K562 (cell line): ENCODE results near the gene CDKN2B-AS1. TPM values are rescaled to one million over a fixed set of nuclear protein-coding genes. Genes with fewer than 3 reads are reported as not detected.

Source experiments
- ATAC-seq: fragments of 200-7000 bp; cut with Tn5 transposase; 3 replicates; pipeline ENCODE4 v1.9.1; 2020; ENCODE audit warnings: moderate library complexity
- BruUV-seq: library from RNA; stranded (reverse); fragments of 400-500 nt; replicated peaks from 2 replicates; lab custom pipeline; 2021; lab: Mats Ljungman, UMichigan
- CTCF ChIA-PET: fragments of 300-600 bp; formaldehyde crosslinking; extraction: SDS; loops from one replicate; lab custom pipeline; 2021; ENCODE audit warnings: low intra/inter-chr PET ratio; lab: Yijun Ruan, JAX
- POLR2A ChIA-PET: fragments of 300-600, 350-650 bp; sonication (Branson Sonifier 250); formaldehyde crosslinking; extraction: SDS; loops from one replicate; lab custom pipeline; 2021; ENCODE audit warnings: antibody characterized with exemption, inconsistent platforms; lab: Yijun Ruan, JAX
- DNase-seq, 4 experiments: peaks; one replicate each; pipeline versions ENCODE4 v3.0.0 to v3.0.0-alpha.2; 2011 to 2018; ENCODE audit warnings: low spot score in 3 of 4, mixed read lengths in 3 of 4; ENCODE audit errors: extremely low read depth in 1 of 4
- FAIRE-seq: peaks from 2 replicates; lab custom pipeline; 2011; peaks lifted over from hg19 to GRCh38; lab: Jason Lieb, UNC
- H2AFZ ChIP-seq: 2 replicates; pipeline ENCODE4 v1.6.0; 2011; ENCODE audit warnings: low read depth, low read length, control low read depth, inconsistent platforms
- H3K27ac ChIP-seq: fragments of 200-600 bp; 3 replicates; pipeline ENCODE4 v1.8.0; 2011; ENCODE audit warnings: low read depth, mild to moderate bottlenecking, control low read depth, inconsistent platforms, low read length, moderate library complexity, mixed read lengths; ENCODE audit errors: extremely low read depth
- H3K27me3 ChIP-seq, 2 experiments: fragments of 300-600 bp in 1 of 2; 2 replicates in 1 of 2; 3 replicates in 1 of 2; pipeline versions ENCODE4 v1.6.0 to v1.8.0; 2011; ENCODE audit warnings: inconsistent platforms in 2 of 2, low read length in 2 of 2, mild to moderate bottlenecking in 1 of 2, mixed read lengths in 1 of 2, moderate library complexity in 1 of 2; ENCODE audit not compliant: control insufficient read depth in 2 of 2, insufficient read depth in 2 of 2
- H3K36me3 ChIP-seq: fragments of 300-600 bp; 3 replicates; pipeline ENCODE4 v1.8.0; 2011; ENCODE audit warnings: mild to moderate bottlenecking, low read length, inconsistent platforms; ENCODE audit not compliant: control insufficient read depth, insufficient read depth
- H3K4me1 ChIP-seq, 2 experiments: fragments of 200-600 bp in 1 of 2; replicated peaks in 1 of 2; 2 replicates in 1 of 2; 3 replicates in 1 of 2; pipeline versions ENCODE4 v1.5.1 to v1.8.0; 2011; ENCODE audit warnings: inconsistent platforms in 2 of 2, low read length in 2 of 2, mild to moderate bottlenecking in 1 of 2, mixed read lengths in 1 of 2, moderate library complexity in 1 of 2; ENCODE audit not compliant: control insufficient read depth in 2 of 2, insufficient read depth in 2 of 2
- H3K4me2 ChIP-seq: 2 replicates; pipeline ENCODE4 v1.6.1; 2011; ENCODE audit warnings: low read length, control low read depth, inconsistent platforms, mixed read lengths; ENCODE audit not compliant: insufficient read depth
- H3K4me3 ChIP-seq: fragments of 200-600 bp; sonication (generic), shearing (Covaris generic); 2 replicates; pipeline ENCODE4 v1.5.1; 2016; ENCODE audit warnings: control low read depth, inconsistent platforms
- H3K79me2 ChIP-seq: fragments of 200-600 bp; 3 replicates; pipeline ENCODE4 v1.8.0; 2011; ENCODE audit warnings: low read length, inconsistent platforms; ENCODE audit not compliant: control insufficient read depth, insufficient read depth
- H3K9ac ChIP-seq, 2 experiments: 2 replicates each; pipeline versions ENCODE4 v1.6.0 to v1.6.1; 2011; ENCODE audit warnings: low read depth in 2 of 2, low read length in 2 of 2, control low read depth in 1 of 2, inconsistent platforms in 1 of 2, mild to moderate bottlenecking in 1 of 2, mixed read lengths in 1 of 2; ENCODE audit not compliant: insufficient read depth in 1 of 2
- H3K9me1 ChIP-seq: one replicate; pipeline ENCODE4 v1.6.0; 2011; ENCODE audit warnings: inconsistent platforms, mild to moderate bottlenecking, low read length, moderate library complexity; ENCODE audit not compliant: control insufficient read depth, insufficient read depth
- H3K9me3 ChIP-seq: replicated peaks from 2 replicates; pipeline ENCODE4 v1.5.1; 2011; ENCODE audit warnings: low read depth, low read length, inconsistent platforms; ENCODE audit not compliant: control insufficient read depth, insufficient read depth
- H4K20me1 ChIP-seq: replicated peaks from 2 replicates; pipeline ENCODE4 v1.6.1; 2011; ENCODE audit warnings: low read length, inconsistent platforms, mixed read lengths; ENCODE audit not compliant: control insufficient read depth, insufficient read depth
- CAMTA2 ChIP-seq: fragments of 250-450 bp; sonication (Bioruptor Pico); conservative IDR thresholded peaks from 2 replicates; pipeline ENCODE4 v1.5.1; 2022
- MCM3 ChIP-seq: fragments of 450-650 bp; IDR thresholded peaks from 2 replicates; pipeline ENCODE4 v1.6.1; 2016
- MEF2D ChIP-seq: conservative IDR thresholded peaks from 2 replicates; pipeline ENCODE4 v1.6.1; 2016; ENCODE audit warnings: low read depth, missing genetic modification characterization, missing compliant biosample characterization
- MYNN ChIP-seq, 2 experiments: sonication (generic); formaldehyde crosslinking in 1 of 2; IDR thresholded peaks; 2 replicates each; pipeline versions ENCODE4 v1.5.0 to v1.6.1; 2016 to 2020; ENCODE audit warnings: antibody characterized with exemption in 1 of 2, missing genetic modification reagents in 1 of 2
- NCOA4 ChIP-seq: fragments of 450-650 bp; IDR thresholded peaks from 2 replicates; pipeline ENCODE4 v1.6.1; 2018; ENCODE audit warnings: mild to moderate bottlenecking; ENCODE audit not compliant: partially characterized antibody
- NRF1 ChIP-seq, 2 experiments: fragments of 450-650 bp; IDR thresholded peaks in 1 of 2; conservative IDR thresholded peaks in 1 of 2; 2 replicates each; pipeline ENCODE4 v1.6.1; 2014; ENCODE audit warnings: mild to moderate bottlenecking in 2 of 2
- STAT6 ChIP-seq: sonication (generic); formaldehyde crosslinking; IDR thresholded peaks from 2 replicates; pipeline ENCODE4 v1.8.1; 2023; ENCODE audit warnings: mild to moderate bottlenecking, missing genetic modification reagents
- YBX1 ChIP-seq: fragments of 450-650 bp; IDR thresholded peaks from 2 replicates; pipeline ENCODE4 v1.7.1; 2016; ENCODE audit warnings: mild to moderate bottlenecking
- YY1 ChIP-seq, 3 experiments: IDR thresholded peaks; 2 replicates each; pipeline ENCODE4 v1.6.1; 2011; ENCODE audit warnings: low read length in 2 of 3, mild to moderate bottlenecking in 2 of 3, moderate library complexity in 2 of 3, borderline replicate concordance in 1 of 3, control low read depth in 1 of 3, low read depth in 1 of 3; ENCODE audit not compliant: insufficient read depth in 3 of 3, insufficient replicate concordance in 2 of 3, control insufficient read depth in 1 of 3, insufficient read length in 1 of 3; ENCODE audit errors: extremely low read depth in 1 of 3
- ZNF695 ChIP-seq: fragments of 450-650 bp; formaldehyde crosslinking; IDR thresholded peaks from 2 replicates; pipeline ENCODE4 v1.4.0; 2020; ENCODE audit warnings: mild to moderate bottlenecking, moderate library complexity
- WGBS: fragments of 100-300 bp; shearing (Covaris generic); methylation state at CpG from one replicate; pipeline ENCODE4 v1.1.6; 2016; ENCODE audit warnings: low coverage, mixed read lengths; ENCODE audit not compliant: insufficient coverage; ENCODE audit errors: missing lambda C conversion rate; 5-methylcytosine and 5-hydroxymethylcytosine counted together
- in situ Hi-C: fragments of 300-500 bp; cut with MboI; formaldehyde crosslinking; loops from 4 replicates; pipeline ENCODE4 v1.15.0; 2018; ENCODE audit warnings: inconsistent platforms, mixed read lengths
- intact Hi-C: fragments of 100-400 bp; cut with micrococcal nuclease; formaldehyde crosslinking; loops from 2 replicates; pipeline ENCODE4 v1.14.2; 2022
- polyA plus RNA-seq, 8 experiments: library from polyadenylated mRNA; depleted of rRNA in 4 of 8; stranded (reverse) in 5 of 8; unstranded in 3 of 8; fragments of >200 nt; fragmentation: Nextera tagmentation in 2 of 8; fragmentation: Illumina TruSeq in 1 of 8; extraction: Ambion mirVana in 2 of 8; extraction: Trizol in 1 of 8; gene quantifications; 2 replicates each; pipeline versions ENCODE4 v1.2.1 to v1.2.3, GENCODE V29; 2011 to 2014; ENCODE audit warnings: inconsistent platforms in 1 of 8, missing spikeins in 1 of 8
- total RNA-seq, 7 experiments: library from RNA; depleted of rRNA in 6 of 7; stranded (reverse); fragments of >200 nt in 6 of 7; fragmentation: Illumina TruSeq in 2 of 7; extraction: Trizol in 2 of 7; gene quantifications; 2 replicates each; pipeline versions ENCODE4 v1.2.1 to v1.2.3, GENCODE V29; 2011 to 2021; ENCODE audit warnings: low replicate concordance in 1 of 7

Gene CDKN2B-AS1
- total and polyA plus RNA-seq, 9 of the 15 experiments (the other 6 are each of a cell fraction or from before 2014, with no cell fraction given), result not detected

GRCh38 chr9:22108581-22109370 is 114.2 kb downstream of the CDKN2B-AS1 start:
- H3K9me3 ChIP-seq, result no peaks in the 10 kb centered on the region
- ChIA-PET POLR2A (no interaction called here), CTCF (no interaction called here)
- intact Hi-C loops (no loop called here), in situ Hi-C loops (no loop called here)
- no peaks in the 10 kb centered on the region for H3K79me2 ChIP-seq
- no peaks in the 10 kb centered on the region for H3K27me3 ChIP-seq
- TF ChIP-seq ZNF695 (CRISPR knock-in tag) (no peak), MEF2D (tag) (no peak), MYNN (IDR thresholded peaks at IDR 0.05) (no peak), MYNN (CRISPR knock-in tag; IDR thresholded peaks at IDR 0.05) (no peak), NCOA4 (no peak), MCM3 (no peak), YY1 (IDR thresholded peaks at IDR 0.05; ENCODE audit: borderline replicate concordance in 1 of 3, control insufficient read depth in 1 of 3, extremely low read depth in 1 of 3, insufficient read depth in 3 of 3, insufficient read length in 1 of 3, insufficient replicate concordance in 2 of 3, low read depth in 1 of 3, low read length in 2 of 3) (no peak), YBX1 (no peak), CAMTA2 (no peak), STAT6 (CRISPR knock-in tag) (no peak), NRF1 (conservative IDR thresholded peaks at IDR 0.05 in 1 of 2, IDR thresholded peaks at IDR 0.05 in 1 of 2) (no peak)
- no peak overlapping the region for H3K9ac ChIP-seq
- no peaks in the 10 kb centered on the region for H3K4me1 ChIP-seq
- FAIRE-seq (no peak), DNase-seq (no peak), ATAC-seq (no peak)
- WGBS, result no CpG with 5 or more reads among the region's 4 CpGs
- no peaks in the 10 kb centered on the region for H3K9me1 ChIP-seq
- H3K36me3 ChIP-seq, result no peaks in the 10 kb centered on the region
- H3K27ac ChIP-seq, result no peak overlapping the region
- no TSS peak for BruUV-seq
- no peak overlapping the region for H3K4me2 ChIP-seq
- no peak overlapping the region for H3K4me3 ChIP-seq
- H4K20me1 ChIP-seq, result no peaks in the 10 kb centered on the region
- H2AFZ ChIP-seq, result no peak overlapping the region
